GM19240 (cell line): ENCODE measurements around the gene RGPD5.
"Not testable (repeated sequence)": the region's sequence is repeated elsewhere in the genome, so short reads cannot be mapped to it uniquely, and the experiment has no call there.

Experiments used
- DNase-seq: peaks from one replicate; pipeline ENCODE4 v3.0.0; 2011; ENCODE audit warnings: low spot score; ENCODE audit not compliant: insufficient read length

Gene RGPD5

GRCh38 chr2:109794074-109794737 is at the start of gene RGPD5:
Gene RGPD5, plus strand, starts transcription at chr2:109794305. Its CDS starts 161 bp downstream, at chr2:109794466.
- DNase-seq = not testable (repeated sequence)

- not testable (repeated sequence) for DNase-seq
Measured at GRCh38 chr2:109751572-109751971, 42.5 kb upstream of the RGPD5 start.

GRCh38 chr2:109757163-109757824 is 36.8 kb upstream of the RGPD5 start:
- DNase-seq = not testable (repeated sequence)

GRCh38 chr2:109760265-109761042 is 33.7 kb upstream of the RGPD5 start:
- not testable (repeated sequence) for DNase-seq

GRCh38 chr2:109761043-109761454 is 33.1 kb upstream of the RGPD5 start:
- DNase-seq = not testable (repeated sequence)

- not testable (repeated sequence) for DNase-seq
Measured at GRCh38 chr2:109761976-109762375, 32.1 kb upstream of the RGPD5 start.

- not testable (repeated sequence) for DNase-seq
Measured at GRCh38 chr2:109766074-109766473, 28.0 kb upstream of the RGPD5 start.

- DNase-seq = not testable (repeated sequence)
Measured at GRCh38 chr2:109766886-109767578, 27.1 kb upstream of the RGPD5 start.

- DNase-seq = not testable (repeated sequence)
Measured at GRCh38 chr2:109768934-109769333, 25.2 kb upstream of the RGPD5 start.

GRCh38 chr2:109779118-109779517 is 15.0 kb upstream of the RGPD5 start:
- not testable (repeated sequence) for DNase-seq

- DNase-seq = not testable (repeated sequence)
Measured at GRCh38 chr2:109781147-109781816, 12.8 kb upstream of the RGPD5 start.

- not testable (repeated sequence) for DNase-seq
Measured at GRCh38 chr2:109782446-109782993, 11.6 kb upstream of the RGPD5 start.

- not testable (repeated sequence) for DNase-seq
Measured at GRCh38 chr2:109791530-109792279, 2.4 kb upstream of the RGPD5 start.

- DNase-seq = not testable (repeated sequence)
Measured at GRCh38 chr2:109792659-109793058, 1.4 kb upstream of the RGPD5 start.

GRCh38 chr2:109871129-109871751 is 77.1 kb downstream of the RGPD5 start:
- not testable (repeated sequence) for DNase-seq

GRCh38 chr2:109876625-109877024 is 82.5 kb downstream of the RGPD5 start:
- not testable (repeated sequence) for DNase-seq

GRCh38 chr2:109882112-109882511 is 88.0 kb downstream of the RGPD5 start:
- not testable (repeated sequence) for DNase-seq

- DNase-seq = not testable (repeated sequence)
Measured at GRCh38 chr2:109888414-109888813, 94.3 kb downstream of the RGPD5 start.

- not testable (repeated sequence) for DNase-seq
Measured at GRCh38 chr2:109889909-109890308, 95.8 kb downstream of the RGPD5 start.
